ENCODE data around the gene CELSR1. TPM values are rescaled to one million over a fixed set of nuclear protein-coding genes. Genes with fewer than 3 reads are reported as not detected.
"Not testable (repeated sequence)": the region's sequence is repeated elsewhere in the genome, so short reads cannot be mapped to it uniquely, and the experiment has no call there.

The CELSR1 gene
- total and polyA plus RNA-seq, 7 experiments from 2014 or later: 0.36 to 4.7 (median 0.97) TPM

DNA sequence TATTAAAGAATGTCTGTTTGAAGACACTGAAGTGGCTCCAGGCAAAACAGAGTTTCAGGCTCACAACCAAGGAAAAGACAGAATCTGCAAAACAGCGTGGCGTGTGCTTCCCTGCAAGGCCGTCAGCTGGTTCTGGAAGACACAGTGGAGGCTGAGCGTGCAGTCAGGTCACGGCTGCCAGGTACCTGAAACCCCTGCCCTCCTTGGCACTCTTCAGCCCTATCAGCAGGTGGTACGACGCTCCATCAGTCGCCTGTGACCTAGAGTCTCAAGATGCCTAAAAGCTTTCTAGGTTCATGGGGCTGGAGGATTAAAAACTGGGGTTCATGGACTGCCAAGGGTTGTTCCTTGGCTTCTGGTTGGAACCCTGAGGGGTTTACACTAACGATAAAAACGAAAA lies 136.1 kb downstream of the CELSR1 start:
- H3K4me3 Mint-ChIP-seq: no peak overlapping the region
- no peaks in the 10 kb centered on the region for H3K36me3 ChIP-seq (ENCODE audit: control insufficient read depth in 2 of 3, insufficient read depth in 3 of 3, low read length in 3 of 3)
- no peaks in the 10 kb centered on the region for H3K27me3 ChIP-seq (ENCODE audit: control insufficient read depth in 2 of 2, insufficient read depth in 2 of 2, low read length in 2 of 2)
- H3K36me3 Mint-ChIP-seq: no peaks in the 10 kb centered on the region
- DNase-seq (no peak), ATAC-seq (no peak)
- ChIA-PET CTCF (no interaction called here), POLR2A (no interaction called here)
- peaks cover 0 to 8% (median 0%) of the 10 kb centered on the region in 5 donors for H3K27me3 Mint-ChIP-seq
- no peaks in the 10 kb centered on the region for H3K9me3 Mint-ChIP-seq
- H3K27ac ChIP-seq (ENCODE audit: low read depth, low read length): no peak overlapping the region
- peaks cover 0 to 18% of the 10 kb centered on the region in 2 donors for H3K4me1 ChIP-seq (ENCODE audit: control insufficient read depth in 2 of 2, insufficient read depth in 2 of 2, low read length in 2 of 2)
- H3K4me3 ChIP-seq (ENCODE audit: low read length): no peak overlapping the region
- H3K27ac Mint-ChIP-seq: no peak overlapping the region
- H3K4me1 Mint-ChIP-seq: peaks cover 0 to 9% (median 0%) of the 10 kb centered on the region in 7 donors
- intact Hi-C loops (cut with micrococcal nuclease): no loop called here
- H3K9me3 ChIP-seq (ENCODE audit: control insufficient read depth in 2 of 3, low read length in 3 of 3): no peaks in the 10 kb centered on the region

DNA sequence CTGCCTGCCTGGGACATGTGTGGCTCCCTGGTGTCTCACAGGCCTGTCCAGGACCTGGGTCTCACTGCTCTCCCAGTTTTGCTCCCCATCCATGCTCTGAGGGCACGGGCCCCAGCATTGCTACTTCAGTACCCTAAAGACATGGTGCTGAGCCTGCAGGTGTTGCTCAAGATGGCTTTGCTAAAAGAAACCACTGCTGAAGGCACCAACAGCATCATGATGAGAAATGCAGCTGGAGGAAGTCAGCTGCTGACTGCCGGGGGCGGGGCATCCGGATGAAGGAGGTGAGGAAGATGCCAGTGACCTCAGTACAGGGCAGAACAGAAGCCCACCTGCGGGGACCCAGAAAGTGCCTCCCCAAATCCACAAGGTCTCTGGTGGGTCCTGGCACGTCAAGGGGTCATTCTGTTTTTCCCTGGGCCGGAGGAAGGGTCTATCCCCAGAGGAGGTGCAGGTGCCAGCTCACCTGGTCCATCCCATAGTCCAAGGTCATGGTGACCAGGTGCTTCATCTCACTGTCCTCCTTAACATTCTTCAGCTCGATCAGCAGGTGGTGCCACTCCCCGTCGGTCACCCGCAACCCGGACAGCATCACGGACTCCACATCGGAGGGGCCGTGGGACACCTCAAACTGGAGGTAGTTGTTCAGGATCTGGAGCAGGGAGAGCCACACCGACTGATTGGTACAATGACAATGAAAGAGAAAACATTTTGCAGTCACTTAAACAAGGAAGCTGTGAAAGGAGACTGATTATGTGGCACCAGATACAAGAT lies 138.0 kb downstream of the CELSR1 start:
- Mint-ChIP-seq H3K9me3 (no peaks in the 10 kb centered on the region), H3K27ac (peak overlapping the region in 2 of 9 donors; percentile 72 to 74), H3K4me1 (peaks cover 0 to 9% (median 0%) of the 10 kb centered on the region in 7 donors), H3K36me3 (no peaks in the 10 kb centered on the region), H3K4me3 (no peak overlapping the region), H3K27me3 (peaks cover 0 to 8% (median 0%) of the 10 kb centered on the region in 5 donors)
- DNase-seq (peak in 1 of 9 donors; percentile 5), ATAC-seq (no peak)
- intact Hi-C loops (cut with micrococcal nuclease): no loop called here
- ChIA-PET POLR2A (no interaction called here), CTCF (no interaction called here)
- H3K36me3 ChIP-seq (ENCODE audit: control insufficient read depth in 2 of 3, insufficient read depth in 3 of 3, low read length in 3 of 3): no peaks in the 10 kb centered on the region
- H3K4me3 ChIP-seq (ENCODE audit: low read length): no peak overlapping the region
- H3K27ac ChIP-seq (ENCODE audit: low read depth, low read length): no peak overlapping the region
- H3K27me3 ChIP-seq (ENCODE audit: control insufficient read depth in 2 of 2, insufficient read depth in 2 of 2, low read length in 2 of 2): no peaks in the 10 kb centered on the region
- H3K4me1 ChIP-seq (ENCODE audit: control insufficient read depth in 2 of 2, insufficient read depth in 2 of 2, low read length in 2 of 2): peaks cover 0 to 18% of the 10 kb centered on the region in 2 donors
- H3K9me3 ChIP-seq (ENCODE audit: control insufficient read depth in 2 of 3, low read length in 3 of 3): no peaks in the 10 kb centered on the region

DNA sequence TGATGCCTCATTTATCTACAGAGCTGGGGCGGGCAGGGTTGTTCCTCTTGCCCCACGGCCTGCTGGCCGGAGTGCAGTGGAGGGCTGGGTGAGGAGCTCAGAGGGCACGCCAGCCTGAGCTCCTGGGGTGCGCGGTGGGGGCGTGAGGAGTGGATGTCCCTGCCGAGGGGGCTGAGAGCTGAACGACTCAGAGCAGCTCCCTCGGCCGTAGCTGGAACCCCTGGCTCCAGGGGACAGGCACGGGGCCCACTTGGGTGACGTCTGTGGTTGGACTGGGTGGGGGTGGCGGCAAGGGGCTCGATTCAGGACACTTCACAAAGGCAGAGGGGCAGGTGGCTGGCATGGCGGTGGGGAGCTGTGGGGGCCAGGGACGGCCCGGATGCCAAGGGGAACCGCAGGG lies 139.5 kb downstream of the CELSR1 start:
- no peaks in the 10 kb centered on the region for H3K9me3 Mint-ChIP-seq

DNA sequence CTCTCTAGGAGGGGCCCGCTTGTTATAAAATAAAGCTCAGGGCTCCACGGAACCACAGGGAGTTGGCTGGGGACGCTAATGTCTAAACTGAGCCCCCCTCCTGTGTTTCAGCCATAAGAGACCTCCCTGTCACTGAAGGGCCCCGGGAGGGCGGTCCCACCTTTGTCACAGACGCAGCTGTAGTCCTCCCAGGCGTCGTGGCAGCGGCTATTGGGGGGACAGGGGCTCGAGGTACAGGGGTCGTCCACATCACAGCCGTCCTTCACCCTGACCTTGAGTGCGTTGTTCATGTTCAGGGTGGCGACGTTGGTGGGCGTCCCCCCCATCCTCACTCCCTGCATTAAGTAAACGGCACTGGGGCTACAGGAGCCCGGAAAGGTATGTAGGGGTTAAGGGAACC lies 139.9 kb downstream of the CELSR1 start:
- Histone ChIP-seq H3K9me3 (ENCODE audit: control insufficient read depth in 2 of 3, low read length in 3 of 3) (no peaks in the 10 kb centered on the region), H3K4me3 (ENCODE audit: low read length) (no peak overlapping the region), H3K27ac (ENCODE audit: low read depth, low read length) (no peak overlapping the region), H3K36me3 (ENCODE audit: control insufficient read depth in 2 of 3, insufficient read depth in 3 of 3, low read length in 3 of 3) (no peaks in the 10 kb centered on the region), H3K27me3 (ENCODE audit: control insufficient read depth in 2 of 2, insufficient read depth in 2 of 2, low read length in 2 of 2) (no peaks in the 10 kb centered on the region), H3K4me1 (ENCODE audit: control insufficient read depth in 2 of 2, insufficient read depth in 2 of 2, low read length in 2 of 2) (peaks cover 0 to 13% of the 10 kb centered on the region in 2 donors)
- Mint-ChIP-seq H3K4me1 (peaks cover 0 to 10% (median 6%) of the 10 kb centered on the region in 7 donors), H3K27ac (no peak overlapping the region), H3K36me3 (no peaks in the 10 kb centered on the region), H3K9me3 (no peaks in the 10 kb centered on the region), H3K27me3 (peaks cover 0 to 5% (median 0%) of the 10 kb centered on the region in 5 donors), H3K4me3 (no peak overlapping the region)
- POLR2A ChIA-PET: no interaction called here
- no peak for DNase-seq
- no peak for ATAC-seq
- CTCF ChIA-PET: no interaction called here
- intact Hi-C loops (cut with micrococcal nuclease): no loop called here

More for the DNA sequence above, 139.5 kb downstream of the CELSR1 start:
- H3K4me3 Mint-ChIP-seq: no peak overlapping the region
- no peak overlapping the region for H3K27ac Mint-ChIP-seq
- CTCF ChIA-PET: no interaction called here
- DNase-seq: no peak
- no peak for ATAC-seq
- H3K4me1 Mint-ChIP-seq: peaks cover 0 to 12% (median 6%) of the 10 kb centered on the region in 7 donors
- no peak overlapping the region for H3K4me3 ChIP-seq (ENCODE audit: low read length)
- no peak overlapping the region for H3K27ac ChIP-seq (ENCODE audit: low read depth, low read length)
- no peaks in the 10 kb centered on the region for H3K27me3 ChIP-seq (ENCODE audit: control insufficient read depth in 2 of 2, insufficient read depth in 2 of 2, low read length in 2 of 2)
- no peaks in the 10 kb centered on the region for H3K36me3 Mint-ChIP-seq
- intact Hi-C loops (cut with micrococcal nuclease): no loop called here
- POLR2A ChIA-PET: no interaction called here
- peaks cover 0 to 17% of the 10 kb centered on the region in 2 donors for H3K4me1 ChIP-seq (ENCODE audit: control insufficient read depth in 2 of 2, insufficient read depth in 2 of 2, low read length in 2 of 2)
- H3K9me3 ChIP-seq (ENCODE audit: control insufficient read depth in 2 of 3, low read length in 3 of 3): no peaks in the 10 kb centered on the region
- peaks cover 0 to 9% (median 0%) of the 10 kb centered on the region in 5 donors for H3K27me3 Mint-ChIP-seq
- no peaks in the 10 kb centered on the region for H3K36me3 ChIP-seq (ENCODE audit: control insufficient read depth in 2 of 3, insufficient read depth in 3 of 3, low read length in 3 of 3)

- POLR2A ChIA-PET; H3K27ac ChIP-seq (ENCODE audit: low read depth, low read length); ATAC-seq; H3K27ac Mint-ChIP-seq; H3K4me3 Mint-ChIP-seq; H3K36me3 ChIP-seq (ENCODE audit: control insufficient read depth in 2 of 3, insufficient read depth in 3 of 3, low read length in 3 of 3); CTCF ChIA-PET; H3K36me3 Mint-ChIP-seq; H3K27me3 Mint-ChIP-seq; DNase-seq; H3K4me3 ChIP-seq (ENCODE audit: low read length); intact Hi-C loops (cut with micrococcal nuclease); H3K9me3 ChIP-seq (ENCODE audit: control insufficient read depth in 2 of 3, low read length in 3 of 3); H3K27me3 ChIP-seq (ENCODE audit: control insufficient read depth in 2 of 2, insufficient read depth in 2 of 2, low read length in 2 of 2); H3K9me3 Mint-ChIP-seq: not testable (repeated sequence)
- H3K4me1 ChIP-seq (ENCODE audit: control insufficient read depth in 2 of 2, insufficient read depth in 2 of 2, low read length in 2 of 2): peaks cover 0 to 11% of the 10 kb centered on the region in 2 donors
- peaks cover 0 to 10% (median 6%) of the 10 kb centered on the region in 7 donors for H3K4me1 Mint-ChIP-seq
Measured at GRCh38 chr22:46397049-46397448, 140.4 kb downstream of the CELSR1 start.

- ATAC-seq (no peak), DNase-seq (no peak)
- Histone ChIP-seq H3K36me3 (ENCODE audit: control insufficient read depth in 2 of 3, insufficient read depth in 3 of 3, low read length in 3 of 3) (no peaks in the 10 kb centered on the region), H3K27ac (ENCODE audit: low read depth, low read length) (no peak overlapping the region), H3K4me3 (ENCODE audit: low read length) (no peak overlapping the region), H3K9me3 (ENCODE audit: control insufficient read depth in 2 of 3, low read length in 3 of 3) (no peaks in the 10 kb centered on the region), H3K4me1 (ENCODE audit: control insufficient read depth in 2 of 2, insufficient read depth in 2 of 2, low read length in 2 of 2) (peaks cover 0 to 11% of the 10 kb centered on the region in 2 donors), H3K27me3 (ENCODE audit: control insufficient read depth in 2 of 2, insufficient read depth in 2 of 2, low read length in 2 of 2) (no peaks in the 10 kb centered on the region)
- H3K27ac Mint-ChIP-seq: no peak overlapping the region
- intact Hi-C loops (cut with micrococcal nuclease): no loop called here
- H3K4me1 Mint-ChIP-seq: peaks cover 0 to 10% (median 6%) of the 10 kb centered on the region in 7 donors
- ChIA-PET CTCF (no interaction called here), POLR2A (no interaction called here)
- H3K9me3 Mint-ChIP-seq: no peaks in the 10 kb centered on the region
- no peak overlapping the region for H3K4me3 Mint-ChIP-seq
- peaks cover 0 to 2% (median 0%) of the 10 kb centered on the region in 5 donors for H3K27me3 Mint-ChIP-seq
- no peaks in the 10 kb centered on the region for H3K36me3 Mint-ChIP-seq
Measured at GRCh38 chr22:46395145-46395544, 142.3 kb downstream of the CELSR1 start.

GRCh38 chr22:46394622-46395021 lies 142.8 kb downstream of the CELSR1 start:
- Histone ChIP-seq H3K27me3 (ENCODE audit: control insufficient read depth in 2 of 2, insufficient read depth in 2 of 2, low read length in 2 of 2) (no peaks in the 10 kb centered on the region), H3K27ac (ENCODE audit: low read depth, low read length) (no peak overlapping the region), H3K4me1 (ENCODE audit: control insufficient read depth in 2 of 2, insufficient read depth in 2 of 2, low read length in 2 of 2) (peaks cover 0 to 11% of the 10 kb centered on the region in 2 donors), H3K36me3 (ENCODE audit: control insufficient read depth in 2 of 3, insufficient read depth in 3 of 3, low read length in 3 of 3) (no peaks in the 10 kb centered on the region), H3K9me3 (ENCODE audit: control insufficient read depth in 2 of 3, low read length in 3 of 3) (no peaks in the 10 kb centered on the region), H3K4me3 (ENCODE audit: low read length) (no peak overlapping the region)
- no peaks in the 10 kb centered on the region for H3K9me3 Mint-ChIP-seq
- intact Hi-C loops (cut with micrococcal nuclease): no loop called here
- CTCF ChIA-PET: no interaction called here
- POLR2A ChIA-PET: no interaction called here
- peaks cover 0 to 11% (median 6%) of the 10 kb centered on the region in 7 donors for H3K4me1 Mint-ChIP-seq
- DNase-seq (no peak), ATAC-seq (no peak)
- peaks cover 0 to 2% (median 0%) of the 10 kb centered on the region in 5 donors for H3K27me3 Mint-ChIP-seq
- no peak overlapping the region for H3K4me3 Mint-ChIP-seq
- no peak overlapping the region for H3K27ac Mint-ChIP-seq
- peaks cover 0 to 3% (median 0%) of the 10 kb centered on the region in 5 donors for H3K36me3 Mint-ChIP-seq

All from naive thymus-derived CD4-positive, alpha-beta T cell (primary cell).